SIG-M5 treated with dmso at 0.1 percent for 504 hours (cell line): ENCODE measurements around the gene OPHN1.

Experiments used
- DNase-seq: peaks from one replicate; lab custom pipeline; 2025; ENCODE audit not compliant: unreplicated experiment; lab: John Stamatoyannopoulos, UW

Gene OPHN1, protein sequence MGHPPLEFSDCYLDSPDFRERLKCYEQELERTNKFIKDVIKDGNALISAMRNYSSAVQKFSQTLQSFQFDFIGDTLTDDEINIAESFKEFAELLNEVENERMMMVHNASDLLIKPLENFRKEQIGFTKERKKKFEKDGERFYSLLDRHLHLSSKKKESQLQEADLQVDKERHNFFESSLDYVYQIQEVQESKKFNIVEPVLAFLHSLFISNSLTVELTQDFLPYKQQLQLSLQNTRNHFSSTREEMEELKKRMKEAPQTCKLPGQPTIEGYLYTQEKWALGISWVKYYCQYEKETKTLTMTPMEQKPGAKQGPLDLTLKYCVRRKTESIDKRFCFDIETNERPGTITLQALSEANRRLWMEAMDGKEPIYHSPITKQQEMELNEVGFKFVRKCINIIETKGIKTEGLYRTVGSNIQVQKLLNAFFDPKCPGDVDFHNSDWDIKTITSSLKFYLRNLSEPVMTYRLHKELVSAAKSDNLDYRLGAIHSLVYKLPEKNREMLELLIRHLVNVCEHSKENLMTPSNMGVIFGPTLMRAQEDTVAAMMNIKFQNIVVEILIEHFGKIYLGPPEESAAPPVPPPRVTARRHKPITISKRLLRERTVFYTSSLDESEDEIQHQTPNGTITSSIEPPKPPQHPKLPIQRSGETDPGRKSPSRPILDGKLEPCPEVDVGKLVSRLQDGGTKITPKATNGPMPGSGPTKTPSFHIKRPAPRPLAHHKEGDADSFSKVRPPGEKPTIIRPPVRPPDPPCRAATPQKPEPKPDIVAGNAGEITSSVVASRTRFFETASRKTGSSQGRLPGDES

DNA sequence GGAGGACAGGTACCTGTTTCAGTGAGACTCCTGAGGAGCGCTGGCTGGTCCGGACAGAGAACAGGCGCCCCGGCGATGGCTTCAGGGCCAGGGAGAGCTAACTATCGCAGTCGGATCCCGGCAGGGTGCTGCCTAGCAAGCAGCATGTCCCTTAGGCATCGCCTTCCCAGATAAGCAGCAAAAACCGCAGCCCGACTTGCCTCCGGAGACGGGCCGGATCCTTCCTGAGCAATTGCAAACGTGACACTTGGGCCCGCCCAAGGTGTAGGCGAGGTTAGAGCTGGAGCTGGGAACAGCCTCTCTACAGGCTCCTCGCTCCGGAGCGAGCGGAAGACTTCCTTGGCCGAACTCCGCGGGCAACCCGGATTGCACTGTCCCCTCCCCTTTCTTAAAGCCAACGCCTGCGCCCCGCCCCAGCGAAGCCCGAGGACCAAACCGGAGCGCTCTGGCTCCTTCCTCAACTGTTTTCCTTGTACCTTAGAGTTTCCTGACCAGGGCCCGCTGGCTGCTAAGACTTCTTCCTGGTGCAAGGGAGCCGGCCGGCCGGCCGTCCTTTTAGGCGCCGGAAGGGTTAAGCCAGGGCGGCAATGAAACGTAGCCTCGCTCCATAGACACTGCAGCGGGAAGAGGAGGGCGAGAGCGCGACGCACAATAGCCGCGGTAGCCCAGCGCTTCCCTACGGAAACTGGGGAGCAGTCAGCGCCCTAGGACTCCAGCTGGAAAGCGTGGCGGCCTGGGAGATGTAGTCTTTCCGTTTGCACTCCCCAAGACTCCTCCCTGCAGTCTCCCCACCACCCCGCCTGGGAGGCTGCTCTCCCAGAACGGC is at the start of gene OPHN1:
Gene OPHN1 (minus strand): TSS at position 341 of the 826 bp plus-strand sequence. CDS start 475 bp downstream, outside the sequence.
- DNase-seq, result peak; percentile 28

DNA sequence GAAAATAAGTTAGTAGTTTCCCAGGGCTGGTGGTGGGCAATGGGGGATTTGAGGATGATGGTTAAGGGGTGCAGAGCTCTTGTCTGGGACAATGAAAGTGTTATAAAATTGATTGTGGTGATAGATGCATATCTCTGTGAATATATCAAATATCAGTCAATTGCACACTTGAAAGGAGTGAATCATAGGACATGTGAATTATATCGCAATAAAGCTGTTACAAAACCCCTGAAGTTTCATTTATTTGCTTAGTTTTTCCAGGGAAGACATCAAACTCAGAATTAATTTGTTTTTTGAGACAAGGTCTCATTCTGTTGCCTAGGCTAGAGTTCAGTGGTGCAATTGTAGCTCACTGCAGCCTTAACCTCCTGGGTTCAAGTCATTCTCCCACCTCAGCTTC is 47.7 kb upstream of the OPHN1 start:
- DNase-seq, result no peak

DNA sequence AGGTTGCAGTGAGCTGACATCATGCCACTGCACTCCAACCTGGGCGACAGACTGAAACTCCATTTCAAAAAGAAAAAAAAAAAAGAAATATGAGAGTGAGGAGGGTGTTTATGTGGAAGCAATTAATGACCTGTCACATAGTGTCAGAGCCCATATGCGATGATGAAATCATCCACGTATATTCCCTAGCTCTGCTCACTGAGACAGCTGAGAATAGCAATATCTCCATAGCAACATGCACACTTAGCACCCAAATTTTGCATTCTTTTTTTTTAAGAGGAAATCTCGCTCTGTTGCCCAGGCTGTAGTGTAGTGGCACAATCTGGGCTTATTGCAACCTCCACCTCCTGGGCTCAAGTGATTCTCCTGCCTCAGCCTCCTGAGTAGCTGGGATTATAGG is 31.5 kb upstream of the OPHN1 start:
- DNase-seq, result no peak

DNA sequence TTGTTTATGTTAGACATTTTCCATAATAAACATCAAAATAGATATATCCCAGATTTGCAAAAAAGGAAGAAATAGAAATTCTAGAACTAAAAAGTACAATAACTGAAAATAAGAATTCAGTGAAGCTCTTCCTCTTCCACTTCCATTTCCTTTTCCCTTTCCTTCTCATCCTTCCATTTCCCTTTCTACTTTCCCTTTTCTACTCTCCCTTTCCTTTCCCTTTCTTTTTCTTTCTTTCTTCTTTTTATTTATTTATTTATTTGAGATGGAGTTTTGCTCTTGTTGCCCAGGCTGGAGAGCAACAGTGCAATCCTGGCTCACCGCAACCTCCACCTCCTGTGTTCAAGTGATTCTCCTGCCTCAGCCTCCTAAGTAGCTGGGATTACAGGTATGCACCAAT is 30.6 kb upstream of the OPHN1 start:
- DNase-seq, result no peak

DNA sequence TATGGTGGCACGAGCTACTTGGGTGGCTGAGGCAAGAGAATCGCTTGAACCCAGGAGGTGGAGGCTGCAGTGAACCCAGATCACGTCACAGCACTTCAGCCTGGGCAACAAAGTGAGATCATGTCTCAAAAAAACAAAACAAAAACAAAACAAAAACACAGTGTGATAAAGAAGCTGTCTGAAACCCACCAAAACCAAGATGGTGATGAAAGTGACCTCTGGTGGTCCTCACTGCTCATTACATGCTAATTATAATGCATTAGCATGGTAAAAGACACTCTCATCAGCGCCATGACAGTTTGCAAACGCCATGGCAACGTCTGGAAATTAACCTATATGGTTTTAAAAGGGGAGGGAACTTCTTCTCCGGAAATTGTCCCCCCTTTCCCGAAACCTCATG is 29.4 kb upstream of the OPHN1 start:
- peak; percentile 1 for DNase-seq

DNA sequence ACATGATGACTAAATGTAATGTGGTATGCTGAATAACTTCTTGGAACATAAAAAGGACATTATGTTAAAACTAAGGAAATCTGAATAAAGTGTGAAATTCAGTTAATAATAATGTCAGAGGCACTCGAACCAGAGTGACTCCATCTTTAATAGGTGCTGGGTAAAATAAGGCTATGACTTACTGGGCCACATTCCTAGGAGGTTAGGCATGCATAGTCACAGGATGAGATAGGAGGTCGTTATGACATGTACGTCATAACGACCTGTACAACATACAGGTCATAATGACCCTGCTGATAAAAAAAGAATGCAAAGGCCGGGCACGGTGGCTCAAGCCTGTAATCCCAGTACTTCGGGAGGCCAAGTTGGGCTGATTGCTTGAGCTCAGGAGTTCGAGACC is 28.9 kb upstream of the OPHN1 start:
- no peak for DNase-seq

DNA sequence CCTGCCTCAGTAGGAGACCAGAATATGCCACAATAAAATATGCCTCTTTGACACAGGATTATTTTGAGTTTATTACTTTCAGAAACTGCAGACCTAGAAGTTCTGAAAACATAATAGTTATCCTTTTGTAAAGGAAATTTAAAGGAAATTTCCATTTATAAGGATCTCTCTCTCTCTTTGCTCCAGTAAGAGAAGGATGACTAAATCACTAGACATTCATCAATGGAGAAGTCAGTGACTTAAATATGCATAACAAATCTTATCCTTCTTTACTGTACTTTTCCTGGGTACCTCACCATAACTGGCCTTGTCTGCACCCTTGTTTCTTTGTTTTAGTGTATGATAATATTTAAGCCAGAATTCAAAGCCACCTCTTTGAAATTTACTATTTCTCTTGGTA is 28.3 kb upstream of the OPHN1 start:
- DNase-seq, result no peak

DNA sequence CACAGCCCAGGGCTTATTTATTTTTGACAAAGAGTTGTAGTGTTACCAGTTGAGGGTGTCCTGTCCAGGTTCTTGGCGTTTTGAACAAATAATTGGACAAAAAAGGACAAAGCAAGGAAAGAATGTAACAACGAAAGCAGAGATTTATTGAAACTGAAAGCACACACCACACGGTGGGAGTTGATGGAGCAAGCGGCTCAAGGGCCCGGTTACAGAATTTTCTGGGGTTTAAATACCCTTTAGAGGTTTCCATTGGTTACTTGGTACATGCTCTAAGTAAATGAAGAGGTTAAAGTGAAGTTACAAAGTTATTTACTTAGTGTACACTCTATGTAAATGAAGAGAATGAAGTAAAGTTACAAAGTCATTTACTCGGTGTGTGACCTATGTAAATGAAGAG is 27.8 kb upstream of the OPHN1 start:
- DNase-seq, result no peak

DNA sequence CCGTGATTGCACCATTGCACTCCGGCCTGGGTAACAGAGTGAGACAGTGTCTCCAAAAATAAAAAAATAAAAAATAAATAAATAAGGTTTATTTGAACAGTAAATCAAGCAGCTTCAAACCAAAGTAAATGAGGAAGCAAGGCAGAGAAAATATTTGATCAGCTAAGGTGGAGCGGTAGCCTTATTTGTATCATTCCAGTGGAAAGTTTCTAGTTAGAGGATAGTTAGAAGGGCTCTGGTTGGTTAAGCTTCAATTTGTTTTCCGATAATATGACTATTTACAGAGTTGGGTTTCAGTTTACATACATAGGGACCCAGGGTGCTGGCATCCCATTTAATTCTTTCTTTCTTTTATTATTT is 21.8 kb upstream of the OPHN1 start:
- DNase-seq, result peak; percentile 0

DNA sequence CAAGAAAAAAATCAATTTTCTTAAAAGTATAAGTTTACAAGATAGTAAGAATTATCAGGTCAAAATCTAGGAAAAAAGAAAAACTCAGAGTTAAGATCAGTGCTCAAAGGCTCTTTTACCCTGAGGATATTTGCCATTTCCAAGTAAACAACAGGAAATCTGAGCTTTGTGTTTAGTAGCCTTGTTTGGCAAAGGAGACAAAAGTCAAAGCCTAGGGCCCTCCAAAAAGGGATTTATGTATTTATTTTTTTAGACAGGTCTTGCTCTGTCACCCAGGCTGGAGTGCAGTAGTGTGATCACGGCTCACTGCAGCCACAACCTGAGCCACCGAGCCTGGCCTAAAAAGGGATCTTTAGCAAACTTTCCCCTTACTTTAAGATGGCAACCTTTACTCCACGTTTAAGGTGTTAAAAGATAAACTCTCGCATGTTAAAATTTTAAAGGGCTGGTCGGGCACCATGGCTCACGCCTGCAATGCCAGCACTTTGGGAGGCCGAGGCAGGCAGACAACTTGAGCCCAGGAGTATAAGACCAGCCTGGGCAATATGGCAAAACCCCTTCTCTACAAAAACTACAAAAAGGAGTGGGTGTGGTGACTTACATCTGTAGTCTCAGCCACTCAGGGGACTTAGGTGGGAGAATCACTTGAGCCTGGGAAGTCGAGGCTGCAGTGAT is 21.3 kb upstream of the OPHN1 start:
- no peak for DNase-seq

DNA sequence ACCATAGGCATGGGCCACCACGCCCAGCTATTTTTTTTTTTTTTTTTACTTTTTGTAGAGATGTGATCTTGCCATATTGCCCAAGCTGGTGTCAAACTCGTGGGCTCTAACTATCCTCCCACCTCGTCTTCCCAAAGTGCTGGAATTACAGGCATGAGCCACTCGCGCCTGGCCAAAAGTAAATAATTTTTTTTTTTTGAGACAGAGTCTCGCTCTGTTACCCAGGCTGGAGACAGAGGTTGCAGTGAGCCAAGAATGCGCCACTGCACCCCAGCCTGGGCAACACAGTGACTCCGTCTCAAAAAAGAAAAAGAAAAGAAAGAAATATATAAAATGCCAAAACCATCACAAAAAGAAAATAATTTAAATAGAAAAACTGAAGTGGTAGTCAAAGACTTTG is 18.4 kb upstream of the OPHN1 start:
- DNase-seq, result no peak

DNA sequence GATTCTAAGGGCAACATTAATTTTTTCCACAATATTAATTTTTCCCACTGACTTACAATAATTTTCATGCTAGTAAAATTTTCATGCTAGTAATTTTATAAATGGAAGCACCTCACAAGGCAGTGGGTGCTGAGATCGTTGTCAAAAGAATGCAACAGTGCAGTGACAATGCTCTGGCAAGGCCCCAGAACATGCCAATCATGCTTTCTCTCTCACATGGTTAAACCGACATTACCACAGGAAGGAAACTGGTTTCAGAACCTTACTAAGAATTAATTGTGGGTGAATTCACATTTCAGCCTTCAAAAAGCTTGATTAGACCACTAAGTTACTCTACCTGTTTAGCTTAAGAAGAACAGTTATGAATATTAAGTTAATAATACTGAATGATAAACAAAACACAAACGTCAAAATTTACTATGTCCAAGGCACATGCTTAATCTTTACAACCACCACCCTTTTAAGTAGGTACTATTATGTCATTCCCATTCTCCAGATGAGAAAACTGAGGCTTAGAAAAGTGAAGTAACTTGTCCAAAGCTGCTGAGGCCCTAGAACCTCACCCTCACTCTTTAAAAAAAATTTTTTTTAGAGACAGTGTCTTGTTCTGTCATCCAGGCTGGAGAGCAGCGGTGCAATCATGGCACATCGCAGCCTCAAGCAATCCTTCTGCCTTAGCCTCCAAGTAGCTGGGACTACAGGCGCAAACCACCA is 10.0 kb upstream of the OPHN1 start:
- DNase-seq, result no peak

DNA sequence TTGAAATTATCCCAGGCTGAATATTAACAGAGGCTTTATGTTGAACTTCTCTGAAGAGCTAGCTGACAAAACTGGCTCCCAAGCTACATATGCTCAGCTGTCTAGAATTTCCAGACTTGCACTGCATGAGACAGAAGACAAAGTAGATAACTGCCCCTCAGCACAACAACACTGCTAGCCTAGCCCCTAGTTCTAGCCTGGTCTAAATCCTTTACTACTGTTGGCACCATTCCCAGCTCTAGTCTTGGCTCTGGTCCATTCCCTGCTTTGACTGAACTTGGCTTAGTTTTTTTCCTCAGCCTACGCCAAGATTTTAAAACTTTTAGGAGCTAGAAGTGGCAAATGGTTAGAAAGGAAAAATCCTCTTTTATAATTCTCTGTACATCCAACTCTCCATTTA is 7.6 kb upstream of the OPHN1 start:
- no peak for DNase-seq

DNA sequence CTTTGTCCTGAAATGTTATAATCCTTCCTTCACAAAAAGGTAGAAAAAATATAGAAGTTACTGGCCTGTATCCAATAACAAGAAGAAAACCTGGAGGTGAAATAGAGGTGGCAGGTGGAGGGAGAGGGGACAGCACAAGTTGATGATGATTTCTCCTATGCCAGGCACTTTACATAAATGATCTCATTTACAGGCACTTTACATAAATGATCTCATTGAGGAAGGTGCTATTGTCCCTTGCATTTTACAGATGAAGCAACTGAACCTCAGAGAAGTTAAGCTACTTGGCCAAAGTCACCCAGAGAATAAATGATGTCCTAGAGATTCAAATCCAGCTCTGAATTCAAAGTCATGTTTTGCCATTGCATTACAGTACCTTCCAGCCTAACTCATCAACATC is 7.1 kb upstream of the OPHN1 start:
- no peak for DNase-seq

DNA sequence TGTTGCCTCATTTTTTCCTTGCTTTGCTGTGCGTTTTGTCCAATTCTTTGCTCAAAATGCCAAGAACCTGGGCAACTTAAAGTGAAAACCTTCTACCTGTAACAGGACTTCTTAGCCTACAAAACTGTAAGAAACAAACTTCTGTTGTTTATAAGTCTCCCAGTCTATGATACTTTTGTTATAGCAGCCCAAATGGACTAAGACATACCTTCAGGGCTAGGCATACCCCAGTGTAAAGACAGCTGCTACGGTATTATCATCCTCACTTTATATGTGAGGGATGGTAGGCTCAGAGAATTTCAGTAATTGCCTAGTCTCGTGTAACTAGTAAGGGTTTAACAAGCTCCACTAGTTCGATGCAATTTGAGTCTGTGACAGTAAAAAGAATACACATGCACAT is 6.0 kb upstream of the OPHN1 start:
- DNase-seq, result no peak

DNA sequence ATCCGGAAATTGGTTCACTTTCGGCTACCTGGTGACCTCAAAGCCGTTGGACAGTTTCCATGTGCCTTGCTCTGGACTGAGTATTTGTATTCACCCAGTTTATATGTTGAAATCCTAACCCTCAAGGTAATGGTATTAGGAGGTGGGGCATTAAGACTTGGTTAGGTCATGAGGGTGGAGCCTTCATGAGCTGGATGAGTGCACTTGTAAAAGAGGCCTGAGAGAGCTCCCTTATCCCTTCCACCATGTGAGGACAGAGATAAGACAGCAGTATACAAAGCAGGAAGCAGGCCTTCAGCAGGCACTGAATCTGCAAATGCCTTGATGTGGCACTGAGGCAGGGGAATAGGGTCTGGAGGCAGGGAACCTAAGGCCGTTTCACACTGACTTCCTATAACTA is 5.3 kb upstream of the OPHN1 start:
- DNase-seq, result no peak

DNA sequence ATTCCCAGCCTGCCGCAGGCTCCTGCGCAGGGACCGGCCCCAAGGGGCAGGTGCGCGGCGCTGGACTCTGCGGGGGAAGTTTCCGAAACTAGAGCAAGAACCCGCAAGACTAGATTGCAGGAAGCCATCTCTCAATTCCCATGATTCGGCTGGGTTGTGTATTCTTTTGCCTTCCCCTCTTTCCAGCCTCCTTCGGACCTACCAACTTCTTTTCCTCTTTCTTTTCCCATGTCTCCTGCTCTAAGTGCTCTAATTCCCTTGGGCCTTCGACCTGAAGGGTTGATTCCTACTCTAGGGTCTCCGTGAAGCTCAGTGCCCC is 645 bp upstream of the OPHN1 start:
- no peak for DNase-seq

DNA sequence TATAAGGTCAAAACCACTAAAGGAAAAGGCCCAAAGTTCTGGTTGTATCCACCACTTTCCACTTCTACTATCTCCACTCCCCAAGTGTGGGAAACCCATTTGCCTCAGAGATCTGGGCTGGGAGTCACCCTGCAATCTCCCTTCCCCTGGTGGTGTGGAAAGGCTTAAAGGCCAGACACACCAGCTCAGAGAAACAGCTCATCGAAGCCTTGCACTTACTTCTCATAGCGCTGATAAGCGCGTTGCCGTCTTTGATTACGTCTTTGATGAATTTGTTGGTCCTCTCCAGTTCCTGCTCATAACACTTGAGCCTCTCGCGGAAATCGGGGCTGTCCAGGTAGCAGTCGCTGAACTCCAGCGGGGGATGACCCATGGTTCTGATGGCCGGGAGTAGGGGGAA is 647 bp downstream of the OPHN1 start:
- DNase-seq, result no peak

DNA sequence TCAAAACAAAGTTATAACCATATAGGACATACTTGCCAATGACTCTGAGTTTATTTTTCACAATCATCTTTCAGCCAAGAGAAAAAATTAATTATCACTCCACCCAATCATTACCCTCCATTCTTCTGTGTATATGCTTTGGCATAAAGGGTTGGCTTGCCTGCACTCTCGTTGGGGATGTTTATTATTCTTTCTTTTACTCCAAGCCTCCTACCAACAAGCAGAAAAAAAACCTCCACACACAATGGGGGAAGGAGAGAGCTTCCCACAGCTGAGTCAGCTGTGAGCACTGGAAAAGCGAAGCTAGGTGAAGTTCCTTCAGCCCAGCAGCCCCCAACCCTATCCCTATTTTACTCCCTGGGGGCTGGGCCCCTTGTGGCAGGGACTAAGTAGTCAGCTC is 1.5 kb downstream of the OPHN1 start:
- DNase-seq, result no peak

DNA sequence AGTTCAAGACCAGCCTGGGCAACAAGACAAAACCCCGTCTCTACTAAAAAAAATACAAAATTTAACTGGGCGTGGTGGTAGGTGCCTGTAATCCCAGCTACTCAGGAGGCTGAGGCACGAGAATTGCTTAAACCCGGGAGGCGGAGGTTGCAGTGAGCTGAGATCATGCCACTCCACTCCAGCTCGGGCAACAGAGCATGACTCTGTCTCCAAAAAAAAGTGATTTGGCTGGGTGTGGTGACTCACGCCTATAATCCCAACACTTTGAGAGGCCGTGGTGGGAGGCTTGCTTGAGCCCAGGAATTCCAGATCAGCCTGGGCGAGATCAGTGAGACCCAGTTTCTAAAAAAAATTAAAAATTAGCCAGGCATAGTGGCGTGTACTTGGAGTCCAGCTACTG is 4.1 kb downstream of the OPHN1 start:
- no peak for DNase-seq

DNA sequence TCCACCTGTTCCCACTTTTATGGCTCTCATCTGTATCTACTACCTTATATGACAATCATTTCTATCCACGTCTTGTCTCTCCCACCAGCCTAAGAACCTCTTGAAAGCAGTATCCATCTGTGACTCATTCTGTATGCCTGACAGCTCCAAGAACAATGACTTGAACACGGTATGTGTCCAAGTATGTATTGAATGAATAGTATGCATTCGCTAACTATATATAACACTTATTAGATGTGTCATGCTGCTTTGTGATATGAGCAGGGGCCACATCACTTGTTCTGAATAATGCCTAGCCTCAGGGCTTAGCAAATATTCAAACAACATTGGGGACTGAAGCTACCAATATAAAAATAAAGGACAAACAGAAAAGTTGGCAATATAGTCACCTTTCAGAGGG is 4.9 kb downstream of the OPHN1 start:
- no peak for DNase-seq
